HepG2 (cell line): Measurements from ENCODE around the gene POU2AF2. TPM values are rescaled to one million over a fixed set of nuclear protein-coding genes. Genes with fewer than 3 reads are reported as not detected.

Experiments
- BHLHE40 ChIP-seq: IDR thresholded peaks from 2 replicates; pipeline ENCODE4 v1.6.1; 2011; ENCODE audit warnings: low read length, improper control_type of control experiment
- HNF4A ChIP-seq: sonication (generic); formaldehyde crosslinking; IDR thresholded peaks from 2 replicates; pipeline ENCODE4 v1.4.0; 2020; ENCODE audit warnings: missing genetic modification reagents
- KAT8 ChIP-seq: IDR thresholded peaks from 2 replicates; pipeline ENCODE4 v1.6.1; 2016; ENCODE audit warnings: missing genetic modification reagents, missing compliant biosample characterization
- NCOA1 ChIP-seq: sonication (generic); formaldehyde crosslinking; IDR thresholded peaks from 2 replicates; pipeline ENCODE4 v1.9.0; 2021; ENCODE audit warnings: missing genetic modification reagents
- NFE2L1 ChIP-seq: sonication (generic); formaldehyde crosslinking; IDR thresholded peaks from 2 replicates; pipeline ENCODE4 v1.4.0; 2020; ENCODE audit warnings: missing genetic modification reagents, mild to moderate bottlenecking, borderline replicate concordance
- POLR2G ChIP-seq: fragments of 200-400 bp; formaldehyde crosslinking; IDR thresholded peaks from 2 replicates; pipeline ENCODE4 v1.6.1; 2018; ENCODE audit warnings: mild to moderate bottlenecking, low read depth, low read length, moderate library complexity
- TBL1XR1 ChIP-seq: fragments of 150-350 bp; IDR thresholded peaks from 2 replicates; pipeline ENCODE4 v1.6.1; 2014; ENCODE audit warnings: borderline replicate concordance, low read length; ENCODE audit not compliant: partially characterized antibody
- ZIK1 ChIP-seq: sonication (generic); formaldehyde crosslinking; IDR thresholded peaks from 2 replicates; pipeline ENCODE4 v1.5.0; 2020; ENCODE audit warnings: mild to moderate bottlenecking, low read depth, missing genetic modification reagents, borderline replicate concordance
- ZMYM4 ChIP-seq: sonication (generic); formaldehyde crosslinking; IDR thresholded peaks from 2 replicates; pipeline ENCODE4 v1.8.1; 2023; ENCODE audit warnings: mild to moderate bottlenecking, missing genetic modification reagents
- ZNF614 ChIP-seq: IDR thresholded peaks from 2 replicates; pipeline ENCODE4 v1.6.1; 2018; ENCODE audit warnings: missing biosample characterization, missing genetic modification reagents, inconsistent platforms, borderline replicate concordance
- ZNF75D ChIP-seq: sonication (generic); formaldehyde crosslinking; IDR thresholded peaks from 2 replicates; pipeline ENCODE4 v1.8.1; 2023; ENCODE audit warnings: missing genetic modification reagents, mild to moderate bottlenecking, borderline replicate concordance
- ZSCAN25 ChIP-seq: sonication (generic); formaldehyde crosslinking; IDR thresholded peaks from 2 replicates; pipeline ENCODE4 v1.8.0; 2022; ENCODE audit warnings: mild to moderate bottlenecking, missing genetic modification reagents
- ZSCAN29 ChIP-seq: sonication (generic); formaldehyde crosslinking; conservative IDR thresholded peaks from 2 replicates; pipeline ENCODE4 v1.4.0; 2020; ENCODE audit warnings: mild to moderate bottlenecking, missing genetic modification reagents
- polyA plus RNA-seq, 8 experiments: library from polyadenylated mRNA; depleted of rRNA in 3 of 8; stranded (reverse) in 7 of 8; unstranded in 1 of 8; fragments of >200 nt; fragmentation: Illumina TruSeq in 4 of 8; extraction: Trizol in 4 of 8; gene quantifications; 2 replicates each; pipeline versions ENCODE4 v1.2.1 to v1.2.3, GENCODE V29; 2011 to 2016; ENCODE audit warnings: low read depth in 4 of 8, missing spikeins in 1 of 8, mixed read lengths in 1 of 8; ENCODE audit not compliant: insufficient read depth in 1 of 8
- total RNA-seq, 5 experiments: library from RNA; depleted of rRNA; stranded (reverse); fragments of >200 nt; fragmentation: Illumina TruSeq; extraction: Trizol; gene quantifications; 2 replicates each; pipeline ENCODE4 v1.2.3, GENCODE V29; 2016; ENCODE audit warnings: low read depth in 1 of 5
- TF ChIP-seq, protein P1 (sequence below): IDR thresholded peaks from 2 replicates; pipeline ENCODE4 v1.6.1; 2016; ENCODE audit warnings: missing biosample characterization, missing genetic modification reagents, low read depth
- TF ChIP-seq, protein P2 (sequence below), 2 experiments: fragments of 450-650 bp in 1 of 2; sonication (generic) in 1 of 2; formaldehyde crosslinking in 1 of 2; IDR thresholded peaks; 2 replicates each; pipeline versions ENCODE4 v1.6.1 to v1.8.0; 2016 to 2022; ENCODE audit warnings: antibody characterized with exemption in 1 of 2, mild to moderate bottlenecking in 1 of 2, missing genetic modification reagents in 1 of 2
- TF ChIP-seq, protein P3 (sequence below): sonication (generic); formaldehyde crosslinking; IDR thresholded peaks from 2 replicates; pipeline ENCODE4 v1.4.0; 2020; ENCODE audit warnings: missing genetic modification reagents
- TF ChIP-seq, protein P4 (sequence below): sonication (generic); formaldehyde crosslinking; IDR thresholded peaks from 2 replicates; pipeline ENCODE4 v1.8.0; 2022; ENCODE audit warnings: low read depth, missing genetic modification reagents

Gene POU2AF2
- total and polyA plus RNA-seq, 2 of the 13 experiments (the other 11 are each of a cell fraction or from before 2014, with no cell fraction given) = 0.11 TPM; not detected in 1

DNA sequence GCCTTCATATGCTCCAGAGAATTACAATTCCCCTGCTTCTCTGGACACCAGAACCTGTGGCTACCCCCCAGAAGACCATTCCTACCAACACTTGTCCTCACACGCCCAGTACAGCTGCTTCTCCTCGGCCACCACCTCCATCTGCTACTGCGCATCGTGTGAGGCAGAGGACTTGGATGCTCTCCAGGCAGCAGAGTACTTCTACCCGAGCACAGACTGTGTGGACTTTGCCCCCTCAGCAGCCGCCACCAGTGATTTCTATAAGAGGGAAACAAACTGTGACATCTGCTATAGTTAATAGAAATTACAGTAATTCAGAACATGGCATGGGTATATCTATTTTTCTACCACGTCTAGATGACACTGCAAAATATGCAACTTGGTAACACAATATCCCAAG lies 62.6 kb downstream of the POU2AF2 start (continued):
- TF ChIP-seq NFE2L1 (CRISPR knock-in tag) = no peak
- peak; percentile 94 for TF ChIP-seq HNF4A (CRISPR knock-in tag)
- TF ChIP-seq NCOA1 = no peak
- TF ChIP-seq ZNF75D (CRISPR knock-in tag) = no peak
- no peak for TF ChIP-seq ZSCAN25 (CRISPR knock-in tag)
- no peak for TF ChIP-seq TBL1XR1
- TF ChIP-seq, protein P1, sequence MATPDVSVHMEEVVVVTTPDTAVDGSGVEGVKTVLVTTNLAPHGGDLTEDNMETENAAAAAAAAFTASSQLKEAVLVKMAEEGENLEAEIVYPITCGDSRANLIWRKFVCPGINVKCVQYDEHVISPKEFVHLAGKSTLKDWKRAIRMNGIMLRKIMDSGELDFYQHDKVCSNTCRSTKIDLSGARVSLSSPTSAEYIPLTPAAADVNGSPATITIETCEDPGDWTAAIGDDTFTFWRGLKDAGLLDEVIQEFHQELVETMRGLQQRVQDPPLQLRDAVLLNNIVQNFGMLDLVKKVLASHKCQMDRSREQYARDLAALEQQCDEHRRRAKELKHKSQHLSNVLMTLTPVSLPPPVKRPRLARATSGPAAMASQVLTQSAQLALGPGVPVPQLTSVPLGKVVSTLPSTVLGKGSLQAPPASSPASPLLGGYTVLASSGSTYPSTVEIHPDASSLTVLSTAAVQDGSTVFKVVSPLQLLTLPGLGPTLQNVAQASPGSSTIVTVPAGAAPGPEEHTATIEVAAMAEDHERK (CRISPR knock-in tag) = no peak
- TF ChIP-seq POLR2G = no peak
- TF ChIP-seq BHLHE40 = no peak
- TF ChIP-seq, protein P2, sequence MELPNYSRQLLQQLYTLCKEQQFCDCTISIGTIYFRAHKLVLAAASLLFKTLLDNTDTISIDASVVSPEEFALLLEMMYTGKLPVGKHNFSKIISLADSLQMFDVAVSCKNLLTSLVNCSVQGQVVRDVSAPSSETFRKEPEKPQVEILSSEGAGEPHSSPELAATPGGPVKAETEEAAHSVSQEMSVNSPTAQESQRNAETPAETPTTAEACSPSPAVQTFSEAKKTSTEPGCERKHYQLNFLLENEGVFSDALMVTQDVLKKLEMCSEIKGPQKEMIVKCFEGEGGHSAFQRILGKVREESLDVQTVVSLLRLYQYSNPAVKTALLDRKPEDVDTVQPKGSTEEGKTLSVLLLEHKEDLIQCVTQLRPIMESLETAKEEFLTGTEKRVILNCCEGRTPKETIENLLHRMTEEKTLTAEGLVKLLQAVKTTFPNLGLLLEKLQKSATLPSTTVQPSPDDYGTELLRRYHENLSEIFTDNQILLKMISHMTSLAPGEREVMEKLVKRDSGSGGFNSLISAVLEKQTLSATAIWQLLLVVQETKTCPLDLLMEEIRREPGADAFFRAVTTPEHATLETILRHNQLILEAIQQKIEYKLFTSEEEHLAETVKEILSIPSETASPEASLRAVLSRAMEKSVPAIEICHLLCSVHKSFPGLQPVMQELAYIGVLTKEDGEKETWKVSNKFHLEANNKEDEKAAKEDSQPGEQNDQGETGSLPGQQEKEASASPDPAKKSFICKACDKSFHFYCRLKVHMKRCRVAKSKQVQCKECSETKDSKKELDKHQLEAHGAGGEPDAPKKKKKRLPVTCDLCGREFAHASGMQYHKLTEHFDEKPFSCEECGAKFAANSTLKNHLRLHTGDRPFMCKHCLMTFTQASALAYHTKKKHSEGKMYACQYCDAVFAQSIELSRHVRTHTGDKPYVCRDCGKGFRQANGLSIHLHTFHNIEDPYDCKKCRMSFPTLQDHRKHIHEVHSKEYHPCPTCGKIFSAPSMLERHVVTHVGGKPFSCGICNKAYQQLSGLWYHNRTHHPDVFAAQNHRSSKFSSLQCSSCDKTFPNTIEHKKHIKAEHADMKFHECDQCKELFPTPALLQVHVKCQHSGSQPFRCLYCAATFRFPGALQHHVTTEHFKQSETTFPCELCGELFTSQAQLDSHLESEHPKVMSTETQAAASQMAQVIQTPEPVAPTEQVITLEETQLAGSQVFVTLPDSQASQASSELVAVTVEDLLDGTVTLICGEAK (IDR thresholded peaks at IDR 0.05) = no peak
- TF ChIP-seq, protein P2 (CRISPR knock-in tag; IDR thresholded peaks at IDR 0.05) = no peak
- peak; percentile 66; the same call in 1 of the 2 replicates for TF ChIP-seq ZMYM4 (CRISPR knock-in tag)
- TF ChIP-seq ZSCAN29 (CRISPR knock-in tag) = no peak
- TF ChIP-seq KAT8 (CRISPR knock-in tag) = no peak
- TF ChIP-seq ZIK1 (CRISPR knock-in tag) = no peak
- TF ChIP-seq, protein P3, sequence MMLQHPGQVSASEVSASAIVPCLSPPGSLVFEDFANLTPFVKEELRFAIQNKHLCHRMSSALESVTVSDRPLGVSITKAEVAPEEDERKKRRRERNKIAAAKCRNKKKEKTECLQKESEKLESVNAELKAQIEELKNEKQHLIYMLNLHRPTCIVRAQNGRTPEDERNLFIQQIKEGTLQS (CRISPR knock-in tag) = no peak
- TF ChIP-seq ZNF614 = peak; percentile 59; the same call in 1 of the 2 replicates
- TF ChIP-seq, protein P4, sequence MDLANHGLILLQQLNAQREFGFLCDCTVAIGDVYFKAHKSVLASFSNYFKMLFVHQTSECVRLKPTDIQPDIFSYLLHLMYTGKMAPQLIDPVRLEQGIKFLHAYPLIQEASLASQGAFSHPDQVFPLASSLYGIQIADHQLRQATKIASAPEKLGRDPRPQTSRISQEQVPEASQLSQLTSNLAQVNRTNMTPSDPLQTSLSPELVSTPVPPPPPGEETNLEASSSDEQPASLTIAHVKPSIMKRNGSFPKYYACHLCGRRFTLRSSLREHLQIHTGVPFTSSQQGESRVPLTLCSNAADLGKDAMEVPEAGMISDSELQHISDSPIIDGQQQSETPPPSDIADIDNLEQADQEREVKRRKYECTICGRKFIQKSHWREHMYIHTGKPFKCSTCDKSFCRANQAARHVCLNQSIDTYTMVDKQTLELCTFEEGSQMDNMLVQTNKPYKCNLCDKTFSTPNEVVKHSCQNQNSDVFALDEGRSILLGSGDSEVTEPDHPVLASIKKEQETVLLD (CRISPR knock-in tag) = no peak
